Measurements from ENCODE around the gene CA10.

Gene CA10

GRCh38 chr17:51647067-51647466 lies 511.4 kb downstream of the CA10 start:
- H3K4me1 ChIP-seq (ENCODE audit: insufficient read depth, low read length), result peaks cover 10% of the 10 kb centered on the region; the same call in 1 of the 2 replicates
- no peak overlapping the region for H3K4me3 ChIP-seq (ENCODE audit: low read length)
- H3K27me3 ChIP-seq (ENCODE audit: insufficient read depth, low read length), result no peaks in the 10 kb centered on the region
- no peak overlapping the region for H3K9ac ChIP-seq (ENCODE audit: low read depth, low read length)
- H3K9me3 ChIP-seq (ENCODE audit: insufficient read depth, low read depth, low read length), result no peaks in the 10 kb centered on the region
- no peaks in the 10 kb centered on the region for H3K36me3 ChIP-seq (ENCODE audit: insufficient read depth, low read depth, low read length)
- H3K27ac ChIP-seq (ENCODE audit: low read length), result no peak overlapping the region

GRCh38 chr17:51646539-51646938 lies 512.0 kb downstream of the CA10 start:
- no peaks in the 10 kb centered on the region for H3K27me3 ChIP-seq (ENCODE audit: insufficient read depth, low read length)
- H3K9me3 ChIP-seq (ENCODE audit: insufficient read depth, low read depth, low read length), result no peaks in the 10 kb centered on the region
- no peak overlapping the region for H3K27ac ChIP-seq (ENCODE audit: low read length)
- H3K36me3 ChIP-seq (ENCODE audit: insufficient read depth, low read depth, low read length), result no peaks in the 10 kb centered on the region
- no peak overlapping the region for H3K9ac ChIP-seq (ENCODE audit: low read depth, low read length)
- H3K4me1 ChIP-seq (ENCODE audit: insufficient read depth, low read length), result peaks cover 10% of the 10 kb centered on the region; the same call in 1 of the 2 replicates
- no peak overlapping the region for H3K4me3 ChIP-seq (ENCODE audit: low read length)

- no peaks in the 10 kb centered on the region for H3K9me3 ChIP-seq (ENCODE audit: insufficient read depth, low read depth, low read length)
- H3K4me3 ChIP-seq (ENCODE audit: low read length), result no peak overlapping the region
- H3K36me3 ChIP-seq (ENCODE audit: insufficient read depth, low read depth, low read length), result no peaks in the 10 kb centered on the region
- H3K27ac ChIP-seq (ENCODE audit: low read length), result no peak overlapping the region
- H3K27me3 ChIP-seq (ENCODE audit: insufficient read depth, low read length), result no peaks in the 10 kb centered on the region
- H3K4me1 ChIP-seq (ENCODE audit: insufficient read depth, low read length), result peaks cover 13% of the 10 kb centered on the region; the same call in 1 of the 2 replicates
- H3K9ac ChIP-seq (ENCODE audit: low read depth, low read length), result no peak overlapping the region
Observed at GRCh38 chr17:51645056-51645455, 513.5 kb downstream of the CA10 start.

GRCh38 chr17:51643702-51644490 lies 514.6 kb downstream of the CA10 start:
- H3K4me1 ChIP-seq (ENCODE audit: insufficient read depth, low read length), result peaks cover 20% of the 10 kb centered on the region
- H3K27ac ChIP-seq (ENCODE audit: low read length), result no peak overlapping the region
- no peaks in the 10 kb centered on the region for H3K27me3 ChIP-seq (ENCODE audit: insufficient read depth, low read length)
- H3K9me3 ChIP-seq (ENCODE audit: insufficient read depth, low read depth, low read length), result no peaks in the 10 kb centered on the region
- H3K36me3 ChIP-seq (ENCODE audit: insufficient read depth, low read depth, low read length), result no peaks in the 10 kb centered on the region
- H3K9ac ChIP-seq (ENCODE audit: low read depth, low read length), result no peak overlapping the region
- no peak overlapping the region for H3K4me3 ChIP-seq (ENCODE audit: low read length)

GRCh38 chr17:51642029-51642428 lies 516.5 kb downstream of the CA10 start:
- Histone ChIP-seq H3K36me3 (ENCODE audit: insufficient read depth, low read depth, low read length) (no peaks in the 10 kb centered on the region), H3K27ac (ENCODE audit: low read length) (no peak overlapping the region), H3K9me3 (ENCODE audit: insufficient read depth, low read depth, low read length) (no peaks in the 10 kb centered on the region), H3K4me1 (ENCODE audit: insufficient read depth, low read length) (peaks cover 15% of the 10 kb centered on the region), H3K4me3 (ENCODE audit: low read length) (no peak overlapping the region), H3K9ac (ENCODE audit: low read depth, low read length) (no peak overlapping the region), H3K27me3 (ENCODE audit: insufficient read depth, low read length) (no peaks in the 10 kb centered on the region)

- no peak overlapping the region for H3K27ac ChIP-seq (ENCODE audit: low read length)
- no peaks in the 10 kb centered on the region for H3K36me3 ChIP-seq (ENCODE audit: insufficient read depth, low read depth, low read length)
- H3K9me3 ChIP-seq (ENCODE audit: insufficient read depth, low read depth, low read length), result no peaks in the 10 kb centered on the region
- peaks cover 10% of the 10 kb centered on the region for H3K4me1 ChIP-seq (ENCODE audit: insufficient read depth, low read length)
- no peaks in the 10 kb centered on the region for H3K27me3 ChIP-seq (ENCODE audit: insufficient read depth, low read length)
- H3K4me3 ChIP-seq (ENCODE audit: low read length), result no peak overlapping the region
- no peak overlapping the region for H3K9ac ChIP-seq (ENCODE audit: low read depth, low read length)
Observed at GRCh38 chr17:51640108-51640622, 518.3 kb downstream of the CA10 start.

GRCh38 chr17:51638971-51639370 lies 519.5 kb downstream of the CA10 start:
- H3K4me1 ChIP-seq (ENCODE audit: insufficient read depth, low read length), result peaks cover 10% of the 10 kb centered on the region
- no peak overlapping the region for H3K9ac ChIP-seq (ENCODE audit: low read depth, low read length)
- H3K36me3 ChIP-seq (ENCODE audit: insufficient read depth, low read depth, low read length), result no peaks in the 10 kb centered on the region
- H3K27me3 ChIP-seq (ENCODE audit: insufficient read depth, low read length), result no peaks in the 10 kb centered on the region
- H3K9me3 ChIP-seq (ENCODE audit: insufficient read depth, low read depth, low read length), result no peaks in the 10 kb centered on the region
- no peak overlapping the region for H3K4me3 ChIP-seq (ENCODE audit: low read length)
- no peak overlapping the region for H3K27ac ChIP-seq (ENCODE audit: low read length)

GRCh38 chr17:51636291-51636690 lies 522.2 kb downstream of the CA10 start:
- Histone ChIP-seq H3K27me3 (ENCODE audit: insufficient read depth, low read length) (no peaks in the 10 kb centered on the region), H3K9ac (ENCODE audit: low read depth, low read length) (no peak overlapping the region), H3K27ac (ENCODE audit: low read length) (no peak overlapping the region), H3K4me3 (ENCODE audit: low read length) (no peak overlapping the region), H3K4me1 (ENCODE audit: insufficient read depth, low read length) (peaks cover 10% of the 10 kb centered on the region), H3K9me3 (ENCODE audit: insufficient read depth, low read depth, low read length) (no peaks in the 10 kb centered on the region), H3K36me3 (ENCODE audit: insufficient read depth, low read depth, low read length) (no peaks in the 10 kb centered on the region)

GRCh38 chr17:51630101-51630671 lies 528.3 kb downstream of the CA10 start:
- Histone ChIP-seq H3K27me3 (ENCODE audit: insufficient read depth, low read length) (no peaks in the 10 kb centered on the region), H3K27ac (ENCODE audit: low read length) (no peak overlapping the region), H3K9me3 (ENCODE audit: insufficient read depth, low read depth, low read length) (no peaks in the 10 kb centered on the region), H3K4me3 (ENCODE audit: low read length) (no peak overlapping the region), H3K9ac (ENCODE audit: low read depth, low read length) (no peak overlapping the region), H3K4me1 (ENCODE audit: insufficient read depth, low read length) (no peaks in the 10 kb centered on the region), H3K36me3 (ENCODE audit: insufficient read depth, low read depth, low read length) (no peaks in the 10 kb centered on the region)

- H3K4me3 ChIP-seq (ENCODE audit: low read length), result no peak overlapping the region
- H3K9ac ChIP-seq (ENCODE audit: low read depth, low read length), result no peak overlapping the region
- H3K9me3 ChIP-seq (ENCODE audit: insufficient read depth, low read depth, low read length), result no peaks in the 10 kb centered on the region
- H3K27me3 ChIP-seq (ENCODE audit: insufficient read depth, low read length), result no peaks in the 10 kb centered on the region
- H3K4me1 ChIP-seq (ENCODE audit: insufficient read depth, low read length), result no peaks in the 10 kb centered on the region
- H3K36me3 ChIP-seq (ENCODE audit: insufficient read depth, low read depth, low read length), result no peaks in the 10 kb centered on the region
- no peak overlapping the region for H3K27ac ChIP-seq (ENCODE audit: low read length)
Observed at GRCh38 chr17:51629232-51629631, 529.3 kb downstream of the CA10 start.

- Histone ChIP-seq H3K36me3 (ENCODE audit: insufficient read depth, low read depth, low read length) (no peaks in the 10 kb centered on the region), H3K27me3 (ENCODE audit: insufficient read depth, low read length) (no peaks in the 10 kb centered on the region), H3K9me3 (ENCODE audit: insufficient read depth, low read depth, low read length) (no peaks in the 10 kb centered on the region), H3K9ac (ENCODE audit: low read depth, low read length) (no peak overlapping the region), H3K27ac (ENCODE audit: low read length) (no peak overlapping the region), H3K4me3 (ENCODE audit: low read length) (no peak overlapping the region), H3K4me1 (ENCODE audit: insufficient read depth, low read length) (no peaks in the 10 kb centered on the region)
Observed at GRCh38 chr17:51627779-51628178, 530.7 kb downstream of the CA10 start.

- Histone ChIP-seq H3K4me3 (ENCODE audit: low read length) (no peak overlapping the region), H3K4me1 (ENCODE audit: insufficient read depth, low read length) (no peaks in the 10 kb centered on the region), H3K36me3 (ENCODE audit: insufficient read depth, low read depth, low read length) (no peaks in the 10 kb centered on the region), H3K9me3 (ENCODE audit: insufficient read depth, low read depth, low read length) (no peaks in the 10 kb centered on the region), H3K27ac (ENCODE audit: low read length) (no peak overlapping the region), H3K9ac (ENCODE audit: low read depth, low read length) (no peak overlapping the region), H3K27me3 (ENCODE audit: insufficient read depth, low read length) (no peaks in the 10 kb centered on the region)
Observed at GRCh38 chr17:51618476-51618875, 540.0 kb downstream of the CA10 start.
